Endothelial cell of umbilical vein (primary cell): ENCODE results near the gene IQSEC3. TPM values are rescaled to one million over a fixed set of nuclear protein-coding genes. Genes with fewer than 3 reads are reported as not detected.

Experiments
- BruUV-seq: library from RNA; stranded (reverse); fragments of 400-500 nt; replicated peaks from 2 replicates; lab custom pipeline; 2021; lab: Mats Ljungman, UMichigan
- CTCF ChIA-PET: fragments of 300-600, 350-600 bp; sonication (Branson Sonifier 250); formaldehyde crosslinking; loops from one replicate; lab custom pipeline; 2021; ENCODE audit warnings: antibody characterized with exemption, inconsistent platforms; lab: Charles Lee
- POLR2A ChIA-PET: fragments of 300-600, 350-600 bp; sonication (Branson Sonifier 250); formaldehyde crosslinking; loops from one replicate; lab custom pipeline; 2021; ENCODE audit warnings: antibody characterized with exemption, inconsistent platforms; lab: Charles Lee
- DNase-seq: peaks from one replicate; pipeline ENCODE4 v3.0.0-alpha.2; 2011; ENCODE audit warnings: low read depth, low spot score
- FAIRE-seq: peaks from 2 replicates; lab custom pipeline; 2011; peaks lifted over from hg19 to GRCh38; lab: Jason Lieb, UNC
- H2AFZ ChIP-seq: 2 replicates; pipeline ENCODE4 v1.6.0; 2012; ENCODE audit warnings: low read depth, low read length, control low read depth, inconsistent platforms
- H3K27ac ChIP-seq: 2 replicates; pipeline ENCODE4 v1.5.1; 2011; ENCODE audit warnings: low read depth, mild to moderate bottlenecking, control low read depth, low read length, moderate library complexity; ENCODE audit not compliant: insufficient read depth
- H3K27me3 ChIP-seq, 2 experiments: 2 replicates each; pipeline versions ENCODE4 v1.6.0 to v1.6.1; 2011; ENCODE audit warnings: low read length in 2 of 2, mixed read lengths in 1 of 2; ENCODE audit not compliant: control insufficient read depth in 2 of 2, insufficient read depth in 2 of 2
- H3K36me3 ChIP-seq, 2 experiments: 2 replicates in 1 of 2; 3 replicates in 1 of 2; pipeline ENCODE4 v1.5.1; 2011; ENCODE audit warnings: low read length in 2 of 2, mild to moderate bottlenecking in 1 of 2, moderate library complexity in 1 of 2; ENCODE audit not compliant: control insufficient read depth in 2 of 2, insufficient read depth in 2 of 2; ENCODE audit errors: extremely low read depth in 1 of 2
- H3K4me1 ChIP-seq: 3 replicates; pipeline ENCODE4 v1.5.1; 2011; ENCODE audit warnings: mild to moderate bottlenecking, low read length; ENCODE audit not compliant: control insufficient read depth, insufficient read depth; ENCODE audit errors: extremely low read depth
- H3K4me2 ChIP-seq: 2 replicates; pipeline ENCODE4 v1.6.1; 2011; ENCODE audit warnings: low read length, control low read depth, mixed read lengths; ENCODE audit not compliant: insufficient read depth
- H3K4me3 ChIP-seq, 3 experiments: fragments of 200-600 bp in 1 of 3; sonication (generic), shearing (Covaris generic) in 1 of 3; replicated peaks in 1 of 3; 2 replicates each; pipeline ENCODE4 v1.5.1; 2011 to 2016; ENCODE audit warnings: control low read depth in 3 of 3, low read length in 3 of 3, mild to moderate bottlenecking in 2 of 3, inconsistent platforms in 1 of 3, low read depth in 1 of 3, moderate library complexity in 1 of 3; ENCODE audit not compliant: insufficient read depth in 1 of 3
- H3K79me2 ChIP-seq: 2 replicates; pipeline ENCODE4 v1.6.0; 2012; ENCODE audit warnings: low read length, inconsistent platforms; ENCODE audit not compliant: control insufficient read depth, insufficient read depth
- H3K9ac ChIP-seq: replicated peaks from 2 replicates; pipeline ENCODE3; 2011; ENCODE audit warnings: low read length, control low read depth; ENCODE audit not compliant: insufficient read depth; ENCODE audit errors: extremely low read depth
- H3K9me1 ChIP-seq: replicated peaks from 3 replicates; pipeline ENCODE4 v1.6.0; 2011; ENCODE audit warnings: mild to moderate bottlenecking, low read length; ENCODE audit not compliant: control insufficient read depth, insufficient read depth; ENCODE audit errors: extremely low read depth
- H3K9me3 ChIP-seq: replicated peaks from 2 replicates; pipeline ENCODE4 v1.5.1; 2012; ENCODE audit warnings: low read length, inconsistent platforms; ENCODE audit not compliant: control insufficient read depth, insufficient read depth
- H4K20me1 ChIP-seq: replicated peaks from 2 replicates; pipeline ENCODE3; 2011; ENCODE audit warnings: mild to moderate bottlenecking, low read length; ENCODE audit not compliant: control insufficient read depth, insufficient read depth; ENCODE audit errors: extremely low read depth
- CTCF ChIP-seq, 2 donors: IDR thresholded peaks; 1 replicate in 1 of 2; 2 replicates in 1 of 2; pipeline ENCODE4 v1.5.1; 2011; ENCODE audit warnings: low read length in 2 of 2, mild to moderate bottlenecking in 2 of 2, moderate library complexity in 2 of 2, control low read depth in 1 of 2, inconsistent platforms in 1 of 2, low read depth in 1 of 2; ENCODE audit not compliant: insufficient read depth in 1 of 2; ENCODE audit errors: extremely low read depth in 1 of 2
- EZH2 ChIP-seq: IDR thresholded peaks from 2 replicates; pipeline ENCODE4 v1.6.1; 2012; ENCODE audit warnings: borderline replicate concordance, low read depth, mild to moderate bottlenecking, moderate library complexity, low read length, inconsistent platforms; ENCODE audit not compliant: severe bottlenecking
- FOS ChIP-seq: IDR thresholded peaks from 2 replicates; pipeline ENCODE4 v1.6.1; 2011; ENCODE audit warnings: mild to moderate bottlenecking, low read length, moderate library complexity, borderline replicate concordance; ENCODE audit not compliant: insufficient read depth
- GATA2 ChIP-seq: IDR thresholded peaks from 2 replicates; pipeline ENCODE4 v1.7.0; 2011; ENCODE audit warnings: low read depth, mild to moderate bottlenecking, moderate library complexity, mixed read lengths, low read length; ENCODE audit not compliant: insufficient read length, insufficient read depth
- JUN ChIP-seq: IDR thresholded peaks from 2 replicates; pipeline ENCODE4 v1.6.1; 2011; ENCODE audit warnings: borderline replicate concordance, low read depth; ENCODE audit not compliant: insufficient read length, insufficient read depth
- MAX ChIP-seq: IDR thresholded peaks from 2 replicates; pipeline ENCODE4 v1.6.1; 2011; ENCODE audit not compliant: insufficient read depth, insufficient read length
- MYC ChIP-seq: IDR thresholded peaks from one replicate; pipeline ENCODE4 v1.6.1; 2011; ENCODE audit warnings: mild to moderate bottlenecking, low read depth, low read length
- POLR2A ChIP-seq: IDR thresholded peaks from 2 replicates; pipeline ENCODE4 v1.6.1; 2012; ENCODE audit warnings: low read depth, mild to moderate bottlenecking, control low read depth, low read length
- POLR2AphosphoS5 ChIP-seq: IDR thresholded peaks from 2 replicates; pipeline ENCODE4 v1.6.1; 2012; ENCODE audit warnings: low read depth, mild to moderate bottlenecking, control low read depth, low read length, moderate library complexity; ENCODE audit not compliant: insufficient read depth
- dilution Hi-C: fragments of 300-500 bp; cut with MboI; formaldehyde crosslinking; loops from one replicate; pipeline ENCODE4 v1.15.0; 2019; ENCODE audit warnings: low sequenced_read_pairs; ENCODE audit not compliant: extremely low pct_ligation_motif_present
- intact Hi-C: fragments of 100-400 bp; cut with micrococcal nuclease; formaldehyde crosslinking; loops from one replicate; pipeline ENCODE4 v1.10.0; 2022
- polyA plus RNA-seq, 4 experiments: library from polyadenylated mRNA; depleted of rRNA in 3 of 4; stranded (reverse) in 3 of 4; unstranded in 1 of 4; fragments of >200 nt; gene quantifications; 2 replicates each; pipeline versions ENCODE4 v1.2.1 to v1.2.3, GENCODE V29; 2011 to 2012; ENCODE audit warnings: missing spikeins in 1 of 4
- total RNA-seq: library from RNA; stranded (reverse); gene quantifications from 2 replicates; pipeline ENCODE4 v1.2.3, GENCODE V29; 2021

IQSEC3 gene
- total and polyA plus RNA-seq, 2 donors (not counting 3 experiments of a cell fraction or from before 2014, with no cell fraction given): not detected

- ChIA-PET POLR2A (no interaction called here), CTCF (no interaction called here)
- no peaks in the 10 kb centered on the region for H3K27me3 ChIP-seq
- no peaks in the 10 kb centered on the region for H3K79me2 ChIP-seq
- no peaks in the 10 kb centered on the region for H3K9me3 ChIP-seq
- FAIRE-seq: no peak
- H3K36me3 ChIP-seq: no peaks in the 10 kb centered on the region
- TF ChIP-seq POLR2AphosphoS5 (no peak), GATA2 (no peak), MAX (no peak), JUN (no peak), EZH2 (no peak), MYC (no peak), CTCF (IDR thresholded peaks at IDR 0.05; ENCODE audit: extremely low read depth in 1 of 2, insufficient read depth in 1 of 2, low read depth in 1 of 2, low read length in 2 of 2) (no peak), POLR2A (no peak), FOS (no peak)
- H4K20me1 ChIP-seq: no peaks in the 10 kb centered on the region
- BruUV-seq: no TSS peak
- no peak overlapping the region for H3K9ac ChIP-seq
- H2AFZ ChIP-seq: no peak overlapping the region
- H3K4me3 ChIP-seq: no peak overlapping the region
- no peak for DNase-seq
- no peak overlapping the region for H3K4me2 ChIP-seq
- no peak overlapping the region for H3K27ac ChIP-seq
- no peaks in the 10 kb centered on the region for H3K4me1 ChIP-seq
- intact Hi-C loops: no loop called here
- dilution Hi-C loops: no loop called here
- no peaks in the 10 kb centered on the region for H3K9me1 ChIP-seq
These were observed 54.4 kb downstream of the IQSEC3 start for GRCh38 chr12:120951-121350.
